Measurements from ENCODE around the gene FHAD1.

The FHAD1 gene

GRCh38 chr1:15218287-15219279 is 28.4 kb upstream of the FHAD1 start:
- DNase-seq: peak; percentile 49

GRCh38 chr1:15219280-15220023 is 27.6 kb upstream of the FHAD1 start:
- DNase-seq: no peak

- DNase-seq: no peak
Measured at GRCh38 chr1:15220024-15220392, 27.0 kb upstream of the FHAD1 start.

GRCh38 chr1:15220825-15221431 is 26.1 kb upstream of the FHAD1 start:
- DNase-seq: no peak

GRCh38 chr1:15222653-15223303 is 24.2 kb upstream of the FHAD1 start:
- no peak for DNase-seq

- no peak for DNase-seq
Measured at GRCh38 chr1:15224259-15224869, 22.7 kb upstream of the FHAD1 start.

GRCh38 chr1:15224974-15225373 is 22.0 kb upstream of the FHAD1 start:
- no peak for DNase-seq

GRCh38 chr1:15225461-15225860 is 21.6 kb upstream of the FHAD1 start:
- DNase-seq: no peak

- DNase-seq: no peak
Measured at GRCh38 chr1:15226388-15227255, 20.4 kb upstream of the FHAD1 start.

GRCh38 chr1:15229707-15230131 is 17.3 kb upstream of the FHAD1 start:
- DNase-seq: no peak

- no peak for DNase-seq
Measured at GRCh38 chr1:15231714-15232201, 15.3 kb upstream of the FHAD1 start.

GRCh38 chr1:15233689-15234088 is 13.3 kb upstream of the FHAD1 start:
- DNase-seq: no peak

- peak; percentile 45 for DNase-seq
Measured at GRCh38 chr1:15236321-15236721, 10.7 kb upstream of the FHAD1 start.

- no peak for DNase-seq
Measured at GRCh38 chr1:15236746-15237145, 10.3 kb upstream of the FHAD1 start.

- no peak for DNase-seq
Measured at GRCh38 chr1:15238789-15239188, 8.2 kb upstream of the FHAD1 start.

GRCh38 chr1:15242766-15243165 is 4.3 kb upstream of the FHAD1 start:
- DNase-seq: no peak

GRCh38 chr1:15243275-15244043 is 3.6 kb upstream of the FHAD1 start:
- DNase-seq: no peak

- DNase-seq: no peak
Measured at GRCh38 chr1:15244813-15245212, 2.2 kb upstream of the FHAD1 start.

GRCh38 chr1:15245593-15246360 is 1.2 kb upstream of the FHAD1 start:
- peak; percentile 32 for DNase-seq

GRCh38 chr1:15248216-15248615 is 1.2 kb downstream of the FHAD1 start:
- DNase-seq: no peak

All from EL (cell line).